CD4-positive, alpha-beta T cell treated with Interleukin-1 beta for 1 hour (primary cell): ENCODE results near the gene ESR2.
"Not testable (repeated sequence)": the region's sequence is repeated elsewhere in the genome, so short reads cannot be mapped to it uniquely, and the experiment has no call there.

Source experiments
- DNase-seq, 2 donors: peaks; one replicate each; pipeline ENCODE4 v3.0.0-alpha.2; 2020 to 2022

The ESR2 gene

DNA sequence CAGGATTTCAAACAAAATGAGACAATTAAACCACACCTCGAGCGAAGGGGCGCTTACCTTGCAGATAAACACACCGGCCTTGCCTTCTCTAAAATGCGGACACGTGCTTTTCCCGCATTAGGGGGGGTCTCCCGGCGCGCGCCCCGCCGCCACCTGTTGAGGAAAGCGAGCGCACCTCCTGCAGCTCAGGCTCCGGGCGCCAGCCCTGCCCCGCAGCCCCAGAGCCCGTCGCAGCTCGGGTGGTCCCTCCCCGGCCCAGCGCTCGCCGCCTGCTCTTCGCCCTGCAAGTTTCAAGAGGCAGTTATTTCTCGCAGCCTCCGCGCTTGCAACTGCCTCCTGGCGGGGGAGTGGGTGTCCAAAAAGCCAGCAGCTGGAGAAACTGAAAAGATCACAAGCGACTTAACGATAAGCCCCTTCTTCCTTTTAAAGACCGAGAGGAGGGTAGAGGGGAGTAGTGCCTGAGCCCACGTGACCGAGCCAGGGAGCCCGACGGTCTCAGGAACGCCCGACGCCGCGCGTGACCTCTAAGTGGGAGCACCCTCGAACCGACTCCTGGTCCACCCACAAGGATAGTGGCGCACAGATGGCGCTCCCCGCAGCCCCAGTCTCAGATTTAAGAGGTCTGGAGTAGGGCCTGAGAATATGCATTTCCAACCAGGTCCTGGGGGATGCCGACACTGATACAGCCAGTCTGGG lies at the start of gene ESR2:
TSS of gene ESR2 (minus strand) at position 396 of the 696 bp plus-strand sequence. CDS start 11,386 bp downstream, outside the sequence.
- DNase-seq: peak; percentile 22 to 29

DNA sequence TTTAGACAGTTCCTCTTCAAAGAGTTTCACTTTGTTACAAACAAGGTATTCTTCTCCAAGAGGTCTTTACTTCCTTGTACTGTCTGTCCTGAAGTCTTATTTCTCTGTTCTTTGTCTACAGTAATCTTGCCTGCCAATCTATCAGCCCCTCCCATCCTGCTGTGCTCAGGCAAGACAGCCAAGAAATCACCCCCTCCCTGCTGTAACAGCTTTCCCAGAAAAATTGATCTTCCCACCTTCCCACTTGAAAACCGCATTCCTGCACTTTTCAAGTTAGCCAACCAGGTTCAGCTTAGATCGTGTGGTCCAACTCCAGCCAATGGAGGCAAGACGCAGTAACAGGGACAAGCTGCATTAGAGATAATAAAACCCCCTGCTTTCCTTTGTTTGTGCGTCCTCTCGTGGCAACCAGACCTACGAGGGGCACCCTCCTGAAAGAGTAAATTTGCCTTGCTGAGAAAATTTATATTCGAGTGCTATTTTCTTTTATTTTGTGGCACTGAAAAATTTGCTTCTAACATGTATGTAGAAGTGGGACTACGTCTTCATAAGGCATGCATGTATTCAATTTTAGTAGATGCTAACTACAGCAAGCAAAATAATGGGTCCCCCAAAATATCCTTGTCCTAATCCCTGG lies 46.5 kb upstream of the ESR2 start:
- no peak for DNase-seq

DNA sequence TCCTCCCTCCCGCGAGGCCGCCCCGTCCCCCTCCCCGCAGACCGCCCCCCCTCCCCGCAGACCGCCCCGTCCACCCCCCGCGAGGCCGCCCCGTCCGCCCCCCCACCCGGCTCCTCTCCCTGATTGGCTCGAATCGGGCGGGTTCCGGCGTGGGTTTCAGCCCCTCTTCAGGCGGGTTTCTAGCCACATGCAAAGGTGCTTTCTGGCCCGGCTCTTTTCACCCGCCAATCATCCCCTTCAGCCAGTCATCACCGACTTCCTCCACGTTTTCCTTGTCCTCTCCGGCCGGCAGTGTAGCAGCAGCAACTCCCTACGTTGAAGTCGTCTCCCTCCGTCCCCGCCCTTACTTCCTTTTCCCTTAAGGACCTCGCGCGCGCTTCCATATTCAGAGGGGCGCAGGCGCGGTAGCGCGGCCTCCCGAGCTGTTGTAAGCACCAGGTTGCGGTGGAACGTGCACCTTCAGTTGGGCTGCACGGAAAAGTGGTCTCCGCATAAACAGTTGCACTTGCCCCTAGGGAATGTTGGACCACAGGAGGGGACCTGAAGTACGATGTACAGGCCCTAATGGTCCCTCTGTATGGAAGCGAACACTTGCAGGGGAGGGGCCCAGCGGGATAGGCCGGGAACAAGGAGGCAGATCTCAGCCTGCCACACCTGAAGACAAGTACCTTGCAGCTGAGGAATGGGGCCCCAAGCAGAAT lies 44.6 kb upstream of the ESR2 start:
- DNase-seq: peak; percentile 86 to 91

DNA sequence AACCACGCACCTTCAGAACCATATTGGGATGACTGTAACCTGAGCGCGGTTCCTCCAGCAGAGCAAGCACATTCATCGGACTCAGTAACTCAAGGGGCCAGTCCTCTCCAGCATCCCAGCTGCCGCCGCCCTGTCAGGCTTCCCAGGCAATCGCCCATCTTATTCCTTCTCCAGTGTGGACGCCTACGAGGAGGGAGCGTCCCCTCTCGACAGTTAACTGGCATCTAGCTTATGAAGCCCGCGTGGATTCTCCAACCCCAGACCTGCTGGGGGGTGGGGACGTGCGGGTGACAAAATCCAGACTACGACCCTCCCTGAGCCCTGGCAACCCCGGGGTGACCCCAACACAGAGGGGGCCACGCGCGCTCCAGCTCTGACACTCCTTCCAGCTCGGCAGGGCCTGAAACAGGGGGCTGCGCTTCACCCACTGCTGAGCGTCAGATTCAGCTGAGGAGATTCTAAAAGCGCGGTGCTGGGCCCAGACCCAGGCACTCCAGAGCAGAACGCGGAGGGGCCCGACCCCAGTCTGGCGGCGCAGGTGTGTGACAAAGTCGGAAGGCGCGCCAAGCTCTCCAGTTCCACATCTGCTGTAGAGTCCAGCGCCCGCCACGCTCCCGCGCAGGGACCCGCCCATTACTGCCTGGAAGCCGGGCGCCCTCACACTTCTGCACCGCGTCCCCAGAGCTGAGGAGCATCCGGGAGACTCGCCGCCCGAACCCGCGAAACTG lies 43.9 kb upstream of the ESR2 start:
- DNase-seq: no peak

DNA sequence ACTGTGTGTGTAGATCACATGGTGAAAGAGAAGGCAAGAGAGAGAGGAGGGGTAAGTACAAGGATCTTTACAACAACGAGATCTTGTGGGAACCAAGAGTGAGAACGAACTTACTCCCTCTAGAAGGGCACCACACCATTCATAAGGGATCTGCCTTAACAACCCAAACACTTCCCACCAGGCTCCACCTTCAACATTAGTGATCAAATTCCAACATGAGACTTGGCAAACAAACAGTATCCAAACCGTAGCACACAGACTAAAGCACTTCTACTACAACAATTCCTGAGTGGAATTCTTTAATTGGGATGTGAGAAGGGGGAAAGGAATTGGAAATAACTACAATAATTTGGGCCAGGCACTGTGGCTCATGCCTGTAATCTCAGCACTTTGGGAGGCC lies 35.0 kb upstream of the ESR2 start:
- DNase-seq: no peak

DNA sequence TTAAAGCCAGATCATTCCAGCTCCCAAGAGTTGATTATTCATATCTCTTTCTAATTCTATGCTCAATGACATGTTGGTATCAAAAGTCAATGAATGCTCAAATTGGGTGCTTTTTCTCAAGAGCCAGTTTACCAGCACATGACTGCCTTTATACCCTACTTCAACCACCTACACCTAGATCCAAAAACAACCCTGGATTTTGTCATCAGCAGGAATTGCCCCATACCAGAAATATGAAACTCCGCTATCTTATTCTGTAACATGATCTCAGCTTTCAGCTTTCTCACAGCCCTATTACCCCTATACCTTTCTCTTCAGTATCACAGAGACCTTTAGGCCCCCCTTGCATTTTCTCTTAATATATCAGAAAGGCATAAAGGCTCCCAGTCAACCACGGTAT lies 32.3 kb upstream of the ESR2 start:
- DNase-seq: no peak

DNA sequence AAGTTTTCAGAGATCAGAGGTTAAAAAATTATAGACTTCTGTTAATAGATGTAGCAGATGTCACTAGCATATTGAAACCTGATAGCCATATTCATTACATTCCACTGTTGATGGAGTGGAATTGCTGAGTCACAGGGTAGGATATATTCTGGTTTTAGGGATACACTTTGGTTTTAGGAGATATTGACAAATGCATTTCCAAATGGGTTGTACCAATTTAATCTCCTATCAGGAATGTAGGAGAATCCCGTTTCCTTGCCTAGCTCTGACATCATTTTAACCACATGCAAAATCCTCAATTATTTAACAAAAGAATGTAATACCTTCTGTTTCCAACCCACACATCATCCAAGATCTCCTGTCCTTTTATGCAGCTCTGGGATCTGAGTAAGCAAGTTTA lies 30.7 kb upstream of the ESR2 start:
- no peak for DNase-seq

DNA sequence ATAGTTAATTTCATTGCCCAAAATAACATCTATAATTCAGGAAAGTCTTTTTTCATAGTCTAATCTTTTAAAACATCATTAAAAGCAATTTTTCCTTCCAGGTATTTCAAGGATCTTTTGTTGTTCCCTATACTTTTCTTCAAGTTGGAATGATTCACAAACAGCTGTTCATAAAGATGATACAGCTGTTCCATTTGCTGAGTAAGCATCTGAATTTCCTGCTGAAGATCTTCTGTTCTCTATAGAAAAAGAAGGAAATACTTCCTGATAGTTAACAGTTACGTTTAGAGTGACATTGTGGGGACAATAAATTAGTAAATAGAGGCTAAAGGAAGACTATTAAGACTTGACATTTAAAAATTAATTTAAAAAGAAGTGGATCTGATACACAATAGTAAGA lies 30.3 kb upstream of the ESR2 start:
- no peak for DNase-seq

DNA sequence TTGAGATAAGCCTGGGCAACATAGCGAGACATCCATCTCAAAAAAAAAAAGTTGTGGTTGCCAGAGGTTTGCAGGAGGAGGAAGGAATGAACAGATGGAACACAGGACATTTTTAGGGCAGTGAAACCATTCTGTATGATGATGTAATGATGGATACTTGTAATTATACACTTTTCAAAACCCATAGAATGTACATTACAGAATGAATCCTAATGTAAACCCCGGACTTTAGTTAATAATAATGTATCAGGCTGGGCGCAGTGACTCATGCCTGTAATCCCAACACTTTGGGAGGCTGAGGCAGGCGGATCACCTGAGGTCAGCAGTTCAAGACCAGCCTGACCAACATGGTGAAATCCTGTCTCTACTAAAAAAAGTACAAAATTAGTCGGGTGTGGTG lies 26.2 kb upstream of the ESR2 start:
- DNase-seq: not testable (repeated sequence)

DNA sequence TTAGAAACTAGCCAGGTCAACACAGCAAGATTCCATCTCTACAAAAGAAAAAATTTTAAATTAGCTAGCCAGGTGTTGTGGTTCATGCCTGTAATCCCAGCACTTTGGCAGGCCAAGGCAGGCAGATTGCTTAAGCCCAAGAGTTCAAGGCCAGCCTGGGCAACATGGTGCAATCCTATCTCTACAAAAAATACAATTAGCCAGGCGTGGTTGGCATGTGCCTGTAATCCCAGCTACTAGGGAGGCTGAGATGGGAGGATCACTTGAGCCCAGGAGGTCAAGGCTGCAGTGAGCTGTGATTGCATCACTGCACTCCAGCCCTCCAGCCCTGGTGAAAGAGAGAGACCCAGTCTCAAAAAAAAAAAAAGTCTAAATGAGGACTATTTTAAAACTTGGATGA lies 24.5 kb upstream of the ESR2 start:
- DNase-seq: not testable (repeated sequence)

DNA sequence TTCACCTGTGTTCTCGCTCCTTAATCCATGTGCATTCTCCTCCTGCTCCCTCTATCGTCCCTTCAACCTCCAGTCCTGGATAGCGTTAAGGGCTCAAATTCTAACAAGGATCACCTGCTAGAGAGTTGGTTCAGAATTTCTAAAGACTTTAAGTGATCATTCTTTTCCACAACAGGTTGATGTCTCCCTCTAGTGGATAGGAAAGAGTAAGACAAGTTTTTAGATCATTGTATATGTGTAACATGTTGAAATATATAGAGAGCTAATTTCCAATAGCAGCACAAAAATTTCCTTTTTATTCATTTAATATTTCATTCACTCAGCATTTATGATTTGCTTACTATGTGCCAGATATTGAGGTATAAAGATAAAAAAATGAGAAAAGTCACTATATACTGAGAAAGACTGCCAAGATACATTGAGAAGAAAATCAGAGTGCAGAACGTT lies 9.3 kb upstream of the ESR2 start:
- DNase-seq: peak in 1 of 2 donors; percentile 52

DNA sequence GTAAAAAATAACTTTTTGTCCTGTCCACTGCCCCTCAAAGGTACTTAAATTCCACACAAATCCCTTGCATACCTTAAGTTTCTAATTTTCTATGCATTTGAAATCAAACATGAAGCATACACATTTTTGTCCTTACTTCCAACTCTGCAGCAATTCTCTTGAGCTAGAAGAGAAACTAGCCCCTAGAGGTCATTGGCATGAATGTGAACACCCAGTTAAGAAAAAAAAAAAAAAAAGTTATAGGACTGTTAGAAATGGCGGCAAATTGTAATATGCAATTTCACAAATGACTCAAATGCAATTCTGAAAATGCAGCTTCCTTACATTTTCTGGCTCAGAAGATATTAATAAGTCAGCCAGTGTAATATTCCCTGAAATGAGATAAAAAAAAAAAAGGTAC lies 4.6 kb upstream of the ESR2 start:
- DNase-seq: no peak

DNA sequence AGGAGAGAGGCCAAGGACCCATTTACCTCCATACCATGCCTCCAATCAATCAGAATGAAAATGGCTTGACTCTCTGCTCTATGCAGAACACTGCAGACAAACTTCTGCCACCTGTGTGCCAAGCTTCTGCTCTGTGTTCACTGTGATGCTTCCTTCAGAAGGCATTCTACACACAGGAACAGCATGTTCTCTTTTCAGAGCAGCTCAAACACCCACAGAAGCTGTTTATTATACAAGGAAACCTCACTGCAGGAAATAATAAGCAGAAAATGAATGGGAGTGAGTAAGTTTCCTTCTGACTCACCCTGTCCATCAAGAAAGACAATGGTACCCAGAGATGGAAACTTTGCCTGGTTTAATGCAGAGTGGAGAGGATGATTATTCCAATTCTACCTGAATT lies 2.4 kb upstream of the ESR2 start:
- DNase-seq: no peak

DNA sequence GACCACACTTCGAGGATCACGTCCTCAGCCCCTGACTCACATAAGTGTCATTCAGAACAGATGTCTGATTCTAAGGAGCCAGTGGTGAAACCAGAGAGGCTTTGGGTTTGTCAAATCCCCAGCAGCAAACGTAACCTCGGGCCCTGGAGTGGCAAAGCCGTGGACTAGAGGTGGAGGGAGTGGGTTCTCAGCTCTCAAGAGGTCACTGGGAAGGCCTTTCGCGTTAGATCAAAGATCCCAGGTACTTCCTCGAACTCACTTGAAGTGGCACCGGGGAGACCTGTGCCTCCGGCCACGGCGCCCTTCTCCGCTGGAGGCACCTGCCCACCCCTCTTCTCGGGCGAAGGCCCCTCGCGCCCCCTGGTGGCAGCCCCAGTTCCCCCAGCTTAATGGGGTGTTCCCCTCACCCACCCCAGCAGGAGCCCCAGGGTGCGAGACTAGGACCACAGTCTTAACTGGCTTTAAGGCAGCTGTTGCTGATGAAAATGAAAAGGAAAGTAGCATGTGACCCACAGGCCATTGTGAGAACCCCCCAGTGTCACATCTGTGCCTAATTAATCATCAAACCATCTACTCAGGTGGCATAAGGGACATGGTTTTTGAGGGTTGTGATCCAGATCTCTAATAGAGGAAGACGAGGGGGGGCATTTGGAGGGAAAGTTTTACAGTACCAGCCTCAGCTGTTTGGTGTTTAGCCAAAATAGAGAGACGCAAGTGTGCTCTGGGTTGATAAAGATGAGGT lies 672 bp upstream of the ESR2 start:
- peak; percentile 79 to 82 for DNase-seq

DNA sequence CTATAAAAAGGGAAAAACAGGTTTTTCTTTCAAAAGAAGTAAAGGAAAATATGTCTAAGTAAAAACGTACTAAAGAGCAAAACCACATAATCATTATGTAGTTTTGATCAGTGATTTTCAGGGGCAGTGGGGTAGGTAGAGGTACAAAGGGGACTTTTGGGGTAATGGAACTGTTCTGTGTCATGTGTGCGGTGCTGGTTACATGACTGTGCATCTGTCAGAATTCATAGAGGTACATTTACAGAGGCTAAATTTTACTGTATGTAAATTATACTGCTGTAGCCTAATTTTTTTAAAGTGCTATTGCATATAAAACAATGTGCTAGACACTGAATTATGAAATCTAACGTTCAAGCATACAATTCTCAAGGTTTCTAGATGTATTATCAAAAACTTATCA lies 2.0 kb downstream of the ESR2 start:
- no peak for DNase-seq

DNA sequence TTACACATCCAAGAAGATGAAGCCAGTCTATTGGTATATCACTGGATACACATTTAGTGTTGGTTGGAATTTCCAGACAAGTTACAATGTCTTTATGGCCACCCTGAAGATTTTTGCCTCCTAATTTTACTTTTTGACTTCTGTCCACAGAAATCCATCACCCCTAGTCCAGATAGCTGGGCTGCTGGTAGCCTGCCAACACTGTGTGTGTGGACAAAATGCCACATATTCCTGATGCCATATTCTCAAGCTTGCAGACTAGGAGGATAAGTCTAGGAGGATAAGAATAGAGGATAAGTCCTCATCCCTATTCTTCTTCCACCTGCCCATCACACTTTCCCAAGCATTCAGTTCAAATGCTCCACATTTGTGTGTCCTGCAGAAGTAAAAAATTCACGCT lies 4.6 kb downstream of the ESR2 start:
- DNase-seq: no peak

DNA sequence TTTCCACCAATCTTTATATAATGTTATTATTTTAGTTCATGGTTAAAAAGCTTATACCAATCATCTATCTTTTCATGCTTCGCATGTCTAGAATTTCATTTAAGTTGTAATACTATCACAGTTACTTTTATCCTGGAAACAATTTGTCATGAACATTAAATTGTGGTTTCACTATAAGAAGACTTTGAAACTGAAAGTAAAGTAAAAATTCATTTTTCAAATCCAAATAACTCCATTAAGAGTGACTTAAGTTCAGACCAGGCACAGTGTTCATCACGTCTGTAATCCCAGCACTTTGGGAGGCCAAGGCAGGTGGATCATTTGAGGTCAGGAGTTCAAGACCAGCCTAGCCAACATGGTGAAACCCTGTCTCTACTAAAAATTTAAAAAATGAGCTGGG lies 12.4 kb downstream of the ESR2 start:
- DNase-seq: no peak

DNA sequence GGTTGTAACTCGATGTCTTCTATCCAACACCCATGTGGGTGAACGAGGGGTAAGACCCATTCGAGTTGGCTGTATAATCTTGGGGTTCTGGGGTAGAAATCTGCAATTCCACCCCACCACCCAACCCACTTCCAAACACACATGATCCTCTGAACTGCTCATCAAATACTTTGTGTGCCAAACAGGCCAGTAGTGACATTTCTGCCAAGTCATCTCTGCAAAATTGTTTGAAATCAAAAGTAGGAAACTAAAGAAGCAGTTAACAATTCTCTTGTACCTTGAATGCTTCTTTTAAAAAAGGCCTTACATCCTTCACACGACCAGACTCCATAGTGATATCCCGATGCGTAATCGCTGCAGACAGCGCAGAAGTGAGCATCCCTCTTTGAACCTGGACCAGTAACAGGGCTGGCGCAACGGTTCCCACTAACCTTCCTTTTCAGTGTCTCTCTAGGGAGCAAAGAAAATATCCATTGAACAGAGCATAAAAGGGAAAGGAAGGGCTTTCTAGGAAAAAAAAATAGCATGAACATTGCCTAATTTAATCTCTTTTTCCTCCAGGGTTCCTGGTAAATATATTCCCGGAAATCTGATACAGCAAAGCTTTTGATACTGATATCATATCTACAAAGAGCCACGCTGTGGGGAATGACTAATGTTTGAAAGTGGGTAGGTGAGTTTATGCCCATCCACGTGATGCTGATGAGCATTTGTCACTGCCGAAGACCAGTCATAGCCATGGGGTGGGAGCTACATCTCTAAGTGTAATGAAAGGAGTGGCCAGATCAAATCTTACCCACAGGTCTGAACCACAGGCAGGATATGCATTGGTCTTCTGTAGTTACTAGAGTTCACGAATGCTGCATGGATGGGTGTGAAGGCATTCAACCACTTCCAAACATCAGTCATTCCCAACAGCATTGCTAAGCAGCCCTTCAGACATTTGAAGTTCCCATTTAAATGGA lies 14.2 kb downstream of the ESR2 start:
- DNase-seq: no peak

DNA sequence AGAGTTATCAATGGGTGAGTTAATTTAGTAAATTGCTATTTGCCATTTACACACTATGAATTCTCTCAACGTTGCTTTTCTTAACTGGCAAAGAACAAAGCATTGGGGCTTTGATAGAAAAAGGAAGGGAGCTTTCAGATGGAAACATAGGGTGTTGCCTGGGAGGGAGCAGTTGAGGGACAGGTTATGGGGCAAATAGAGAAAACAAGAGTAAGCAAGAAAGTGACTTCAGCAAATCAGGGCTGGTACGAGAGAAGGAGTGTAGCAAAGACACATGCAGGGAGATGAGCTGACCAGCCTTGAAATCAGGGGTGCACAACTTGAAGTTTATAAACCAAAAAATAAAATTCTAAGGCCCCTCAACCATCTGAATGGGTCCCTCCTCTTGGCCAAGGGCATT lies 15.7 kb downstream of the ESR2 start:
- no peak for DNase-seq

DNA sequence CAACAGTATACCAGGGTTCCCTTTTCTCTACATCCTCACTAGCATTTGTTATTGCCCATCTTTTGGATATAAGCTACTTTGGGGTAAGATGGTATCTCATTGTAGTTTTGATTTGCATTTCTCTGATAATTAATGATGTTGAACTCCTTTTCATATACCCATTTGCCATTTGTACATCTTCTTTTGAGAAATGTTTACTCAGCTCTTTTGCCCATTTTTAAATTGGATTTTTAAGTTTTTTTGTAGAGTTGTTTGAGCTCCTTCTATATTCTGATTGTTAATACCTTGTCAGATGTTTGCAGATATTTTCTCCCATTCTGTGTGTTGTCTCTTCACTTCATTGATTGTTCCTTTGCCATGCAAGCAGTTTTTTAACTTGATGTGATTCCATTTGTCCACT lies 22.2 kb downstream of the ESR2 start:
- no peak for DNase-seq

DNA sequence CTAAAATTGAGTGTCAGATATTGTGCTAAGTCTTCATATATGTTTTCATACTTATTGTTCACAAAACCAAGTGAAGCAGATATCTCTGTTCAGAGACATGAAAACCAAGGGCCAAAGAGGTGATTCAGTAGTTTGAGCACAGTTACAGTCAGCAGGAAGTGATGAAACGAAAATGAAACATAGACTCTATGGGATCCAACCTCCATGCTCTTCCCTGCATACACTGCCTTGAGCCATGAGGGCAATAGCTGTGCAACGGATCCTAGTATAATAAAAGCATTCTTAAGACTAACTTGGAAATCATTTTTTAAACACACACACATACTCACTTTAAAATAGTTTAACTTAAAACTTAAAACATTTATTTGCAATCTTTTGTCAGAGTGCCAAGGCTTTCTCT lies 27.9 kb downstream of the ESR2 start:
- peak in 1 of 2 donors; percentile 3 for DNase-seq

DNA sequence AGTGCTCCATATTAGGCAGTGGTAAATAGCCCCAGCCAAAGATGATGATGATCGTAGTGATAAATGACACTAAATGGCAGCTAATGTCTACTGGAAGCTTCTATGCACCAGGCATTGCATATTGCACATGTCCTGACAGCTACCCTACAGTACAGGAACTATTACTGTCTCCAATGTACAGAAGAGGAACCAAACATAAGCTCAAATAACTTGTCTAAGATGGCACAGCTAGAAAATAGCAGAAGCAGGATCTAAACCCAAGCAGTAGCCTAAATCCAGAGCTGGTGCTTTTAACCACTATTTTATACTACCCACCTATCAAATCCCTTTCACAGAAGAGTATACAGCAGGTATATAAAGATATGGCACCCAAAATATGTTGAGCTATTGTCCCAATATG lies 28.9 kb downstream of the ESR2 start:
- DNase-seq: no peak
